Measurements from ENCODE around the gene CD4.

The CD4 gene

GRCh38 chr12:6780573-6780972, 8.8 kb upstream of the CD4 start:
- no peak for TF ChIP-seq CTCF (IDR thresholded peaks at IDR 0.05; ENCODE audit: extremely low read depth, missing control alignments)

GRCh38 chr12:6782119-6782518, 7.2 kb upstream of the CD4 start:
- no peak for DNase-seq (ENCODE audit: low spot score)
- no peak for TF ChIP-seq CTCF (IDR thresholded peaks at IDR 0.05; ENCODE audit: extremely low read depth, missing control alignments)

More at GRCh38 chr12:6780573-6780972, 8.8 kb upstream of the CD4 start:
- no peak for DNase-seq (ENCODE audit: low spot score)

- DNase-seq (ENCODE audit: low spot score): no peak
- no peak for TF ChIP-seq CTCF (IDR thresholded peaks at IDR 0.05; ENCODE audit: extremely low read depth, missing control alignments)
These were observed 6.3 kb upstream of the CD4 start for GRCh38 chr12:6782850-6783566.

DNA sequence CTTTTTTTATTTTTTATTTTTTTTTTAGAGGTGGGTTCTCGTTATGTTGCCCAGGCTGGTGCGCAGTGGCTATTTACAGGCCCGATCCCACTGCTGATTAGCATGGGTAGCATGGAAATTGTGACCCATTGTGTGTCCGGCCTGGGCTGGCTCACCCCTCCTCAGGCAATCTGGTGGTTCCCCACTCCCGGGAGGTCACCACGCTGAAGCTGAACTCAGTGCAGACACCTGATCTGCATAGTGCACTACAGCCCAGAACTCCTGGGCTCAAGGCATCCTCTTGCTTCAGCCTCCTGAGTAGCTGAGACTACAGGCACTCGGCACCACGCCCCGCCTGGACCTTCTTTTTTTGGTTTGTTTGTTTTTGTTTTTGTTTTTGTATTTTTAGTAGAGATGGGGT, 5.5 kb upstream of the CD4 start:
- DNase-seq (ENCODE audit: low spot score): no peak
- TF ChIP-seq CTCF (IDR thresholded peaks at IDR 0.05; ENCODE audit: extremely low read depth, missing control alignments): no peak

DNA sequence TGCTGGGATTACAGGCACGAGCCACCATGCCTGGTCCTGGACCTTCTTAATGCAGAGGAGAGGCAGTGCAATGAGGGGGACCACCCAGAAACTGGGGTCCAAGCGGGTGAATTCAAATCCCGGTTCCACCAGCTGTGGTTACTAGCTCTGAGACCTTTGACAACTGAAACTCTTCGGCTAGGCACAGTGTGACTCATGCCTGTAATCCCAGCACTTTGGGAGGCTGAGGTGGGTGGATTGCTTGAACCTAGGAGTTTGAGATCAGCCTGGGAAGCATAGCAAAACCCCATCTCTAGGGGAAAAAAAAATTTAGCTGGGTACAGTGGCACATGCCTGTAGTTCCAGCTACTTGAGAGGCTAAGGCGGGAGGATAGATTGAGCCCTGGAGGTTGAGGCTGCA, 5.0 kb upstream of the CD4 start:
- DNase-seq (ENCODE audit: low spot score): no peak
- no peak for TF ChIP-seq CTCF (IDR thresholded peaks at IDR 0.05; ENCODE audit: extremely low read depth, missing control alignments)

DNA sequence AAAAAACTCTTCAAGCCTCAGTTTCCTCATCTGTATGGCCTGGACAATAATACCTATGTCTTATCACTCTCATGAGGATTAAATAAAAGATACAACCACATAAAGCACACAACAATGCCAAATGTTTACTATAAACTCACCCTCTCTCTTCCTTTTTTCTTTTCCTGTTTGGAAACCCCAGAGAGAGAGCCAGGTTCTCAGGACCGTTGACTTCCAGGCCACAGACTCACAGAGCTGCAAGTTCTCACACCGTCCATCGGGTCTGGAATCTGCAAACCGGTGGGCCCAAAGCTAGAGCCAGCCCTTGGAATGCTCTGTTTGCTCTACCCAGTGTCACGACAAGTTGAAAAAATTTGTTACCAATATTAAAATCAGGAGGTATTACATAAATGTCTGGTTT, 4.6 kb upstream of the CD4 start:
- no peak for TF ChIP-seq CTCF (IDR thresholded peaks at IDR 0.05; ENCODE audit: extremely low read depth, missing control alignments)

DNA sequence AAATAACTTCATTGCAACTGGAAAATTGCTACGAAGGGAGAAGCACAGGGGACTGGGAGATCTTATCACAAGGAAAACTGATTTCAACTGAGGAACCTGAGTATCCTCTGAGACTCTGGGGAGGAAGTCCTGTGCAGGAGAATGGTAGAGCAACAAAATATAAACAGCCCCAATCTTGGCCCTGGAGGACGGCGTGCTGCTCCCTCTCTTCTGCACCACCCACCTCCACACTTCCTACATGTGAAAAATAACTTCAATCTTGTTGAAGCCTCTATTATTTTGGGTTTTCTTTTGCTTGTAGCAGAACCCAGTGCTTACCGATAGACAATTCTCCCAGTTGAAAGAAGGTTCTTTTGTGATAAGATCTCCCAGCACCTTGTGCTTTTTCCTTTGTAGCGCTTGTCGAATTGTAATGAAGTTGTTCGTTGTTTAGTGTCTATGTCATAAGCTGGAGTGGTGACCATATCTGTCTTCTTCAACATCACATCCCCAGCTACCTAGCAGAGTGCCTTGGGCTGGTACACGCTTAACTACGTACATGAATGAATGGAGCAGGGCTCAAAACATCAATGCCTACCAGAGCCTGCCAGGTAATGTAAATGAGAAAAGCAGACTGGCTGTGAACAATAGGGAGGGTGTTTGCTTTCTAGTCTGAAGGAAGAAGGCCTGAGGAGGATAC, 2.8 kb upstream of the CD4 start:
- no peak for TF ChIP-seq CTCF (IDR thresholded peaks at IDR 0.05; ENCODE audit: extremely low read depth, missing control alignments)
- no peak for DNase-seq (ENCODE audit: low spot score)

More for the DNA sequence above, 4.6 kb upstream of the CD4 start:
- DNase-seq (ENCODE audit: low spot score): no peak
